NCI-H1694 treated with DMSO at 0.1 percent for 48 hours (cell line): ENCODE measurements around the gene EQTN.
"Not testable (repeated sequence)": the region's sequence is repeated elsewhere in the genome, so short reads cannot be mapped to it uniquely, and the experiment has no call there.

Experiments
- DNase-seq: peaks from one replicate; lab custom pipeline; 2025; lab: John Stamatoyannopoulos, UW

Gene EQTN

GRCh38 chr9:27292659-27293405 is 4.1 kb downstream of the EQTN start:
- no peak for DNase-seq

- DNase-seq: no peak
Observed at GRCh38 chr9:27291292-27291691, 5.7 kb downstream of the EQTN start.

- no peak for DNase-seq
Observed at GRCh38 chr9:27282269-27282668, 14.7 kb downstream of the EQTN start.

GRCh38 chr9:27280860-27281259 is 16.1 kb downstream of the EQTN start:
- no peak for DNase-seq

GRCh38 chr9:27280249-27280648 is 16.7 kb downstream of the EQTN start:
- DNase-seq: no peak

GRCh38 chr9:27279611-27280010 is 17.3 kb downstream of the EQTN start:
- no peak for DNase-seq

- no peak for DNase-seq
Observed at GRCh38 chr9:27278374-27278773, 18.6 kb downstream of the EQTN start.

- DNase-seq: peak; percentile 80
Observed at GRCh38 chr9:27276193-27277030, 20.5 kb downstream of the EQTN start.

GRCh38 chr9:27273186-27273585 is 23.8 kb downstream of the EQTN start:
- no peak for DNase-seq

- DNase-seq: no peak
Observed at GRCh38 chr9:27272103-27272502, 24.8 kb downstream of the EQTN start.

- DNase-seq: no peak
Observed at GRCh38 chr9:27261517-27262211, 35.3 kb downstream of the EQTN start.

- no peak for DNase-seq
Observed at GRCh38 chr9:27260789-27261516, 36.0 kb downstream of the EQTN start.

- DNase-seq: no peak
Observed at GRCh38 chr9:27258662-27259061, 38.3 kb downstream of the EQTN start.

GRCh38 chr9:27248702-27249101 is 48.2 kb downstream of the EQTN start:
- DNase-seq: no peak

- peak; percentile 27 for DNase-seq
Observed at GRCh38 chr9:27247756-27248155, 49.2 kb downstream of the EQTN start.

GRCh38 chr9:27239648-27240047 is 57.3 kb downstream of the EQTN start:
- not testable (repeated sequence) for DNase-seq
